ENCODE measurements around the gene DNAAF3.
A peak's percentile ranks its signal among the peaks of the same experiment; 100 is the strongest.

DNAAF3 gene

DNA sequence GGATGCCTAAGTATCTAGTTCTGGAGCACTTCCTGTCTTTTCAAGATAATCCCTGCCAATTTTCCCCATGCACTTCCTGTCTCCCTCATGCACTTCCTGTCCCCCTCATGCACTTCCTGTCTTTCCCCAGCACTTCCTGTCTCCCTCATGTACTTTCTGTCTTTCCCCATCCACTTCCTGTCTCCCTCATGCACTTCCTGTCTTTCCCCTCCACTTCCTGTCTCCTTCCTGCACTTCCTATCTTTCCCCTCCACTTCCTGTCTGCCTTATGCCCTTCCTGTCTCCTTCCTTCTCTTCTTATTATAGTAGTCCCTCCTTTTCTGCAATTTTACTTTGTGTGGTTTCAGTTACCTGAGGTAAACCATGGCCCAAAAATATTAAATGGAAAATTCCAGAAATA lies 14.4 kb downstream of the DNAAF3 start:
- no peak for DNase-seq

DNA sequence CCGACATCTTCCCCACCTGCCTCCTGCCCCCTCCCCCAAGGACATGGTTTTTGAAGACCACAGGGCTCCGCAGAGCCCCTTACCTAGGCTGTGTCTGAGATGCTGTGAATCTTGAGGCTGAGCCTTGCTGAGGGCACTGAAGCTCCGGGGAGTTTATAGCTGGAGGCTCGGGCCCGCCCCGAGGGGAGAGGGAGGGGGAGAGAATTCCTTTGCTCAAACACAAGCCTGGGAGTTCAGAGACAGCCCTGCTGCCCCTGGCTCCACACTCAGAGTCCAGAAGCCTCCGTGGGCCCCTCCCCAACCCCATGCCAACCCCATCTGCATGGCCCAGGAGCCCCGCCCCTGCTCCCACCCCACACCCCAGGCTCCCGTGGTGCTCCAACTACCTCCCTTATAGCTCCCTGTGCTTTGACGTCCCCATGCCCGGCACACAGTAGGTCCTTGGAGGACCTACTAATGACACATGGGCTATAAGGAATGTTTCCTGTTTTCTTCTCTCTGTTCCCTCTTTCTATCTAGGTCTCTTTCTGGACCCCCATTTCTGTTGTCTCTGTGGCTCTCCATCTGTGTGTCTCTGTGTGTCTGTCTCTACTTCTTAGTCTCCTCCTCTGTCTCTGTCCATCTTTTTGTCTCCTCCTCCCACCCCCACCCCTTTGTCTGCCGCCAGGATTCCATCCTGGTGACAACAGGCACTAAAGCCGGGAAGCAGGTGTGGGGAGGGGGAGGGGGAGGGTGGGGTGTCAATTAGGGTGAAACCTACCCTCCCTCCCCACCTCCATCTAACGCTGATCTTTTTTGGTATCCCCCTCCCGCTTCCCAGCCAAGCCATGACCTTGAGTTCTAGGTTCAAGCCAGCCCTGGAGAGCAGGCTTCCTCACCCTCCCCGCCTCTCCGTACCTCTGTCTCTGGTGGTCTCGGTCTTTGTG lies 17.1 kb downstream of the DNAAF3 start, which contains the start of gene TNNT1:
TSS of gene TNNT1 (minus strand) at position 129 of the 926 bp plus-strand sequence. CDS start 2,049 bp downstream, outside the sequence.
- DNase-seq = no peak

DNA sequence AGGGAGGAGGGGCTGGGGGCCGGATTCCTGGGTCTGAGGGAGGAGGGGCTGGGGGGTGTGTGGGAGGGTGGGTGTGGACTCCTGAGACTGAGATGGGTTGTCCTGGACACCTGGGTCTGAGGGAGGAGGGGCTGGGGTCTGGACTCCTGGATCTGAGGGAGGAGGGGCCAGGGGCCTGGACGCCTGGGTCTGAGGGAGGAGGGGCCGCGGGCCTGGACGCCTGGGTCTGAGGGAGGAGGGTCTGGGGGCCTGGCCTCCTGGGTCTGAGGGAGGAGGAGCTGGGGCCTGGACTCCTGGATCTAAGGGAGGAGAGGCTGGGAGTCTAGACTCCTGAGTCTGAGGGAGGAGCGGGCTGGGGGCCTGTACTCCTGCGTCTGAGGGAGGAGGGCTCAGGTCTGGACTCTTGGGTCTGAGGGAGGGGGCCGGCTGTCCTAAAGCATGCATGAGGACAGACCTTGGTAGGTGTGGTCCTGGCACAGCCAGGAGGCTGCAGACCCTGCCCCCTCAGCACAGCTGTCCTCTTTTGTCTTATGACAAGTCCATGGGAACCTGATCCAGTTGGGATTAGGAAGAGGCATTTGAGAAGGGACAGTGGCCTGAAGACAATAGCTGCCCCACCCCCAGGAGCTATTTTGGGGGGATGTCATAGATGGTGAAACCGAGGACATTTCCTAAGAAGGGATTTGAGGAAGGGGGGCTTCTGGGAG lies 18.7 kb downstream of the DNAAF3 start:
- DNase-seq = no peak

DNA sequence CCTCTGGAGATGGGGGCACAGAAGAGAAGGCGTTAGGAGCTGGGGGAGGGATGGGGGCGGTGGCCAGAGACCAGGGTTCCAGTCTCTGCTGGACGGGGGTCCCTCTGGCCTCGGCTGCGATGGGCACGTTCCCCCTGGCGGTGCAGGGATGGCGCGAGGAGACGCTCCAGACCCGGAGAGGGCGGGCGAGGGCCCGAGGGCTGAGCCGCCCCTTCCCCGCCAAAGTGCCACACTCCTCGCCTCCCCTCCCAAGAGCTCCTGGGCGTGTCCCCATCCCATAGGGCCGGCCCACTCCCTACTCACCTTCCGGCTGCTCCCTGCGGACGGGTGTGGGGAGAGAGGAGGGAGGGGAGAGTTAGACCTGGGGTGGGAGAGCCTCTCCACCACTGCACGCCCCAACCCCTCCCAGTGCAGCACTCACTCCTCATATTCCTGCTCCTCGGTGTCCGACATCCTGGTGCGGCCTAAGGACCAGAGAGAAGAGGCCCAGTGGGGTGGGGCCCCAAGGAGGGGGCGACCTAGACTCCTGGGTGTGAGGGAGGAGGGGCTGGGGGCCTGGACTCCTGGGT lies 19.6 kb downstream of the DNAAF3 start:
- DNase-seq = no peak

DNA sequence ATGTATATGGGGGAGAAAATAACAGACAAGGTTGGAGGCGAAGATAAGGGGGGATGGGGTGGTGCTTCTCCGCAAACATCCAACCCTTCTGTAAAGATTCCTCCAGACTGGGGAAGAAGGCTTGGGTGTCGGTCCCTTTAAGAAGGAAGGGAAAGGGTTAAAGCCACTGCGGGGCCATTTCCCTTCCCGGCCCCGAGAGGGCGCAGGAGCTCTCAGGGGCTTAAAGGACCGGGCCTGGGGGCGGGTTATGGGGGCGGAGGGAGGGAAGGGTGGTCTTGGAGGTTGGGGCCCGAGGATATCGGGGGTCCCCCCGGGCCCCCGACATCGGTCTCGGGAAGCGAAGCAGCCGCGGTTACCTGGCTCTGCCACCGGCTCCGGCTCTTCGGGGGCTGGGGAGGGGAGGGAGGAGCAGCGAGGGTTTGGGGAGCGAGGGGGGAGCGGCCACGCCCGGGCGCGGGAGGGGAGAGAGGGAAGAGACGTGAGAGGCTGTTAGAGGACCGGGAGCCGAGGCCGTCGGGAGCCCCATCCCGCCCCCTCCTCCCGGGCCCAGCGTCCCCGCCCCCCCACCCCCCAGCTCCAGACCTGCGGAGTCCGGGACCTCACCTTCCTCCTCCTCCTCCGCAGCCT lies 20.2 kb downstream of the DNAAF3 start:
- peak; percentile 35 for DNase-seq

DNA sequence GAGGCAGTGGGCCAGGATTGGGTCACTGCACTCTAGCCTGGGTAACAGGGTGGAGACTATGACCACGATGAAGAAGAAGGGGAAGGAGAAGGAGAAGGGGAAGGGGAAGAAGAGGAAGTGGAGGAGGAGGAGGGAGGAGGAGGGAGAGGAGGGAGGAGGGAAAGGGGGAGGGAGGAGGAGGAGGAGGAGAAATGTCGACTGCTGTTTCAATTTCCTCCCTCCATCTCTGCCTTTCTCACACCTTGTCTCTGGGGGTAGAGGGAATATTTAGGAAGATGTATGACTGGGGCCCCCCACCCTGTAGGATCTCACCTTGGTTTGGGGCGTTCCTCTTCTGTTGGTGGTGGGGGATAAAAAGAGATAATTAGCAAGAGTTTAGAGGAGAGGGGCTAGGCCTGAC lies 21.2 kb downstream of the DNAAF3 start:
- DNase-seq = no peak

DNA sequence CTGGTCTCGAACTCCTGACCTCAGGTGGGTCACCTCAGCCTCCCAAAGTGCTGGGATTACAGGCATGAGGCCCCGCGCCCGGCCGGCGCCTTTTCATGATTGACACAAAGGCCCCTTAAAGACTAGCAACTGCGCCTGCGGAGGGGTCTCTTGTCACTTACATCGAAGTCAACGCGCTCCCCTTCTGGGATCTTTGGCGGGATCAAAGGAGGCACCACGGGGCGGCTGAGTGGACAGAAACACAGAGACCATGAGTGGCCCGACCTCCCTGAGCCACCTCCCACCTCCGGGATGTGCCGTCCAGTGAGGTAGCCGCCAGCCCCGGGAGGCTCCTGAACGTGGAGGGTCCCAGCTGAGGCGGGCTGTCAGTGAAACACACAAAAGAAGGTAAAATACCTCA lies 24.7 kb downstream of the DNAAF3 start:
- no peak for DNase-seq

DNA sequence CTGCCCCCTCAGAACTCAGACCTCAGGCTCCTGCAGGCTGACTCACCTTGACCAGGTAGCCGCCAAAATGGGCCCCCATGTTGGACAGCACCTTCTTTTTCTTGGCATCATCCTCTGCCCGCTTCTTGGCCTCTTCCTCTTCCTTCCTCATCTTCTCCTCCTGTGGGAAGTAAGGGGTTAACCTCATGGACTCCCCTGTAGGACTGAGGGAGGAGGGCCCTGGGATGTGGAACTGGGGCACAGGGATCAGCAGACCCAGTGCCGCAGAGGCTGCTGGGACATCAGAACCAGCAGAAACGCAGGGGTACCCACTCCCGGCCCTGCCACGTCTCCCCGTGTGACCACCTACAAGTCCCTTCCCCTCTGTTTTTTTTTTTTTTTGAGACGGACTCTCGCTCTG lies 28.5 kb downstream of the DNAAF3 start:
- DNase-seq = no peak

DNA sequence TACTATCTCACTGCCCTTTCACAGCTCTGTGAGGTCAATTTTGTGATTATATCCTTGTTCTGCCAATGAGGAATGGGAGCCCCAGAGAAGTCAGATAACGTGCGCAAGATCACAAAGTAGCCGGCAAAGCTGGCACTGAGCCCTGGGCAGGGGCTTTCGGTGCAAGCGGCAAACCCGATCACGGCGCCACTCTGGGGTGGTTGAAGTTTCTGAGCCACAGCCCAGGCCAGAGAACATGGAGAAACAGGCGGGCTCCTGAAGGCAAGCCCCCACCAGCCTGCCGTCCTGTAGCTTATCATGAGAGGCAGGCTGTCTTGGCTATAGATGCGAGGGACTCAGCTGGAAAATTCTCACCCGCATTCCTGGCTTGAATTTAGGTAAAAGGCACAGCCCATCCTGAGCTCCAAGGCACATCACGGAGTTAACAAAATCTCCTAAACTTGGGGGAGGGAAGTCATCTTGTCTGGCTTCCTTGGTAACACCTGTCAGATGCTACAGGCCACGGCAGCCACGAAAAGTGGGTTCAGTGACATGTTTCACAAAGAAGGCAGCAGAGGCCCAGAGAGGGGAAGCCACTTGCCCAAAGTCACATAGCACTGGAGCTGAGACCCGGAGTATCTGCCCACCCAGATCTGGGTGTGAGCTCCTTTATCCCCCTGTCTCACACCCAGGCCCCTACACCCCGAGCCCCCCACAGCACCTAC lies 29.9 kb downstream of the DNAAF3 start:
- no peak for DNase-seq

DNA sequence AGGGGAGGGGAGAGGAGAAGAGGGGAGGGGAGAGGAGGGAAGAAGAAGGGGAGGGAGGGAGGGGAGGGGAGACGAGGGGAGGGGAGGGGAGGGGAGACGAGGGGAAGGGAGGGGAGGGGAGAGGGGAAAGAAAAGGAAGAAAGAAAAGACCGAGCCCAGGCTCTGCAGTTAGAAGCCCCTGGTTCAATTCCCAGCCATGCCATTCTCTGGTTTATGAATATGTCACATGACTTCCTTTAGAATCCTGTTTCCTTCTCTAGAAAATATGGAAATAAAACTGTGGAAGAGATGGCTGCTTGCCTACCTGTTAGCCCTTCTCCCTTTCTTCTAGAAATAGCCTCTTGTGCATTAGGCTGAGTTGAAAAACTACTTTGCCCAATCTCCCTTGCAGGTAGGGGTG lies 31.7 kb downstream of the DNAAF3 start:
- DNase-seq = no peak

DNA sequence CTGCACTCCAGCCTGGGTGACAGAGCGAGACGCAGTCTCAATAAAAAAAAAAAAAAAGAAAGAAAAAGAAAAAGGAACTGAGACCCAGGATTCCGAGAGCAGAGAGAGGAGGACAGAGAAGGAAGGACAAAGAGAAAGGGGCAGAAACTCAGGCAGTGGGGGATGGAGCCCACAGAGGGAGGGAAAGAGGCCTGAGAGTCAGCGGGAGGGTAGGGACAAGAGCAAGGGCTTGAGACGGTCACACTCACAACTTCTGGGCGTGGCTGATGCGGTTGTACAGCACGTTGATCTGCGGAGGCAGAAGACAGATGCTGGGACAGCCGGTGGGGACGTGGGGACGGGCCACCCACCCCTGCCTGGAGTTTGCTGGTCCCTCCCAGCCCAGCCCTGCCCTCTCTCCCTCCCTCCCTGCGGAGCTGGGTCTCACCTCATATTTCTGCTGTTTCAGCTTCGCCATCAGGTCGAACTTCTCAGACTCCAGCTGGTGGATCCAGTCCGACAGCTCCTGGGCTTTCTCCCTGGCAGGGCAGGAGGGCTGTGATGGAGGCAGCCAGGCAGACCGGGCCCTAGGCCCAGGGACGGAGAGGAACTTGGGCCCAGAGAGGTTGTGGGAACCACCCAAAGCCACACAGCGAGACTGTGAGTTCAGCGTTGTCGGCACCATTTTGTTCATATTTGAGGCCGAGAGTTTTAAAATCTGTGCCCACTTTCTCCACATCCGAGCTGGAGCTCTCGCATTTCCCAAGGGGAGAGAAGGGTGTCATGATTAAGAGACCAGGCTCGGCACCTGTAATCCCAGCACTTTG lies 32.6 kb downstream of the DNAAF3 start:
- DNase-seq = no peak

DNA sequence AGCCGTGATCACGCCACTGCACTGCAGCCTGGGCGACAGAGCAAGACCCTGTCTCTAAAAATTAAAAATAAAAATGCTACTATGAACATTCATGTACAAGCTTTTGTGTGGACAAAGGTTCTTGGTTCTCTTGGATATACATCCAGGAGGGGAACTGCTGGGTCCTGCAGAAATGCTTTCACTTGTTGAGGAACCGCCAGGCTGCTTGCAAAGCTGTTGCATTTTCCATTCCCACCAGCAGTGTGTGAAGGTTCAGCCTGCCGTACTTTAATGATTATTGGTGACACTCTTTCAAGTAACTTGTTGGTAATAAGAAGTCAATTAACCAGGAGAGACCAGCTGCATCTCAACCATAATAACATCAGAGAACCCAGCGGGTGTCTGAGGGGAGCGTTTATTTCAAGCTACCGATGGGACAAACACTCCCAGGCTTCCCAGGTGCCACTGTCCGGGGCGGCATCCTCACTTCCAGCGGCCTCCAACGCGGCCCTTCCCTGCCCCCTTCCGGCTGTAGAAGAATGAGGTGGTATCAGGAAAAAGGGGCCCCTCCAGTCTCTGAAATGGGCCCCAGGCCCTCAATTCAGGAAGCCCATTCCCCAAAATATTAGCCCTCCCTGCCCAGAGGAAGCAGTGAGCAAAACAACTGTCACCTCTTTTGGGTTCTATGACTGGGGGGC lies 33.8 kb downstream of the DNAAF3 start:
- DNase-seq = no peak

DNA sequence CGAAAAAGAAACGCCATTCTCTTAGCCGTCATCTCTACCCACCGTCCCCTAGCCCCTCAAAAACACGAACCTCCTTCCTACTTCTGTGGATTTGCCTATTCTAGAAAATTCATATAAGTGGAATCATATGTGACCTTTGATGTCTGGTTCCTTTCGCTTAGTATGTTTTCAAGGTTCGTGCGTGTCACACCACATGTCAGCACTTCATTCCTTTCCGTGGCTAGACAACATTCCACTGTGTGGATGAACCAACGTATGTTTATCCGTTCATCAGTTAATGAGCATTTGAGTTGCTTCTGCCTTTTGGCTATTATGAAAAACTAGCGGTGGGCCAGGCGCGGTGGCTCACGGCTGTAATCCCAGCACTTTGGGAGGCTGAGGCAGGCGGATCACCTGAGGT lies 35.0 kb downstream of the DNAAF3 start:
- no peak for DNase-seq

DNA sequence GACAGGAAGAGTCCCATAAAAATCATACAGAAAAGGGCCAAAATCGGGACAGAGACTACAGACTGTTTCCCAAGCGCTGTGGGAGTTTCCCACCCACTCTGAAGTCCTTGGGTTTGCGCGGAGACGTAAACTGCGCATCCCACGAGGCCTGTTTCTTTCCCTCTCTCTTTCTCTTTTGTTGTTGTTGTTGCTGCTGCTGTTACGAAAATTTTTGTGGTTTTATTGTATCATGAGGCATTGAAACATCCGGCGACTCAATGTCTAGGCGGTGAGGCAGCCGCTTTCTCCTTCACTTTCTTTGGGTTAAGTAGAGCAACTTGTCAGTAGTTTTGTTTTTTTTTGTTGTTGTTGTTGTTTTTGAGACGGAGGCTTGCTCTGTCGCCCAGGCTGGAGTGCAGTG lies 47.4 kb downstream of the DNAAF3 start:
- no peak for DNase-seq

DNA sequence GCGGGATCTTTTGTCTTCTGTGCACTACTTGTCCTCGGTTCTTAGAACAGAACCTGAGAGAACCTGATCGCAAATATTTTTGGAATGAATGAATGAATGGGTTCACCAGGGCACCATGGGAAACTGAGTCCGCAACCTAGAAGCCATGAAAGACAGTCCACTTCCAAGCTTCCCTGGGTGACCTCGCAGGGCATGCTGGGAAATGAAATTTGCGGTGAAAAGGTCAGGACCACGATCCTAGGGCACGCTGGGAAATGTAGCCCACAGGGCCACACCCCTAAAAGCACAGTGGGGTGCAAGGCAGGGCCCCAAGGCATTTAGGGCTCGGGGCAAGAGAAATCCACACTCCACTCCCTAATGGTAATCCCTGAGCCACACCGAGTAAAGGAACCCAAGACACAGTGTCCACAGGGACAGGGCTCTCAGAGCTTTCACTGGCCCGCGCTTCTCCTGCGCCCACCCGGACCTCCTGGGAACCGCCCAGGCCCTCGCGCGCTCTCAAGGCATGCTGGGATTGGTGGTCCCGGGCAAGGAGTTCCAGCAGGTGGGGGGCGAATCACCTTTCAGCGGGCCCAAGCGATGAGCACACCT lies 47.9 kb downstream of the DNAAF3 start:
- DNase-seq = no peak

DNA sequence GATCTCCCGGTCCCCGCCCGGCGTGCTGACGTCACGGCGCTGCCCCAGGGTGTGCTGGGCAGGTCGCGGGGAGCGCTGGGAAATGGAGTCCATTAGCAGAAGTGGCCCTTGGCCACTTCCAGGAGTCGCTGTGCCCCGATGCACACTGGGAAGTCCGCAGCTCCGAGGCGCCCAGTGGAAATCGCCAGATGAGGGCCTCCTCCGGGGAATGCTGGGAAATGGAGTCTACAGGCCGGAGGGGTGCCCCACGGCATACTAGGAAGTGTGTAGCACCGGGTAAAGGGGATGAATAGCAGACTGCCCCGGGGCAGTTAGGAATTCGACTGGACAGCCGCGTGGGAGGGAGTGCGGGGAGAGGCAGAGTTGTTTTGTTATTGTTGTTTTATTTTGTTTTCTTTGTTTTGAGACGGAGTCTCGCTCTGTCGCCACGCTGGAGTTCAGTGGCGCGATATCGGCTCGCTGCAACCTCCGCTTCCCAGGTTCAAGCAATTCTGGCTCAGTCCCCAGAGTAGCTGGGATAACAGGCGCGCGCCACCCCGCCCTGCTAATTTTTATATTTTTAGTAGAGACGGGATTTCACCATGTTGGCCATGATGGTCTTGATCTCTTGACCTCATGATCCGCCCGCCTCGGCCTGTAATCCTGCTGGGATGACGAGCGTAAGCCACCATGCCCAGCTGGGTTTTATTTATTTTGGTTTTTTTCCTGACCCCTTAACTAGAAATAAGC lies 48.6 kb downstream of the DNAAF3 start:
- DNase-seq = peak; percentile 93

DNA sequence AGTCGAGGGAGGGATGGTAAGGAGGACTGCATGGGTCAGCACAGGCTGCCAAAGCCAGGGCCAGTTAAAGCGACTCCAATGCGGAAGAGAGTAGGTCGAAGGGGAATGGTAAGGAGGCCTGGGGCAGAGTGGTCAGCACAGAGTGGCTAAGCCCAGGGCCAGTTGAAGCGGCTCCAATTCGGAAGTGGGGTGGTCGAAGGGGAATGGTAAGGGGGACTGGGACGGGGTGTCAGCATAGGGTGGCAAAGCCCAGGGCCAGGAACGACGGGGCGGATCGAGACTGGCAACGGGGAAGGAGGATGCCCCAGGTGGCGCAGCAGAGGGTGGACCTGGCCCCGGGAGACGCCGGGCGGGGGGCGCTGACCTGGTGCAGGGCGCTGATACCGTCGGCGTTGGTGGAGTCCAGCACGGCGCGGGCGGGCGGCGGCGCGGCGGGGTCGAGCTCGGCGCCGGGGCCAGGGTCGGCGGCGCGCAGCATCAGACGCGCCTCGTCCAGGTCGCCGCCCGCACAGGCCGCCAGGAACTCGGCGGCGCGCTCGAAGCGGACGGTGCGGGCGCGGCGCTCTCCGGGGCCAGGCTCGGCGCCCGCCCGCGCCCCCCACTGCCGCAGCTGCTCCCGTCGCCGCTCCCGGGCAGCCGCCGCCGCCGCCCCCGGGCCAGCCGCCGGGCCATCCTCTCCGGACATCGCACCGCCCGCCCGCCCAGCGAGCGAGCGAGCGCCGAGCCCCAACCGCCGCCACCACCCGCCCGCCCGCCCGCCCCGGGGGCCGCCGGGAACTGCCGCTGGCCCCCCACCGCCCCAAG lies 49.4 kb downstream of the DNAAF3 start, which contains the start of gene PPP1R12C:
TSS of gene PPP1R12C (minus strand) at position 779 of the 804 bp plus-strand sequence. CDS start at position 685, 94 bp downstream.
- no peak for DNase-seq

DNA sequence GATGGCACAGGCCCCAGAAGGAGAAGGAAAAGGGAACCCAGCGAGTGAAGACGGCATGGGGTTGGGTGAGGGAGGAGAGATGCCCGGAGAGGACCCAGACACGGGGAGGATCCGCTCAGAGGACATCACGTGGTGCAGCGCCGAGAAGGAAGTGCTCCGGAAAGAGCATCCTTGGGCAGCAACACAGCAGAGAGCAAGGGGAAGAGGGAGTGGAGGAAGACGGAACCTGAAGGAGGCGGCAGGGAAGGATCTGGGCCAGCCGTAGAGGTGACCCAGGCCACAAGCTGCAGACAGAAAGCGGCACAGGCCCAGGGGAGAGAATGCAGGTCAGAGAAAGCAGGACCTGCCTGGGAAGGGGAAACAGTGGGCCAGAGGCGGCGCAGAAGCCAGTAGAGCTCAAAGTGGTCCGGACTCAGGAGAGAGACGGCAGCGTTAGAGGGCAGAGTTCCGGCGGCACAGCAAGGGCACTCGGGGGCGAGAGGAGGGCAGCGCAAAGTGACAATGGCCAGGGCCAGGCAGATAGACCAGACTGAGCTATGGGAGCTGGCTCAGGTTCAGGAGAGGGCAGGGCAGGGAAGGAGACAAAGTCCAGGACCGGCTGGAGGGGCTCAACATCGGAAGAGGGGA lies 50.1 kb downstream of the DNAAF3 start:
- no peak for DNase-seq

Data from NCI-H1048 (cell line).